Gastrocnemius medialis (tissue), 4 donors: ENCODE measurements around the gene EXO1. TPM values are rescaled to one million over a fixed set of nuclear protein-coding genes. Genes with fewer than 3 reads are reported as not detected.

Experiments used
- ATAC-seq, 2 donors: fragments of 150-250 bp; one replicate each; pipeline ENCODE4 v1.9.1; 2016
- DNase-seq, 2 donors: peaks; one replicate each; pipeline ENCODE4 v3.0.0-alpha.2; 2019
- H3K27ac ChIP-seq, 4 donors: fragments of 200-600 bp; sonication (generic); 1 replicate in 1 of 4; 2 replicates in 3 of 4; pipeline ENCODE4 v1.5.1; 2016 to 2018; ENCODE audit warnings: mild to moderate bottlenecking in 2 of 4, moderate library complexity in 1 of 4
- H3K27me3 ChIP-seq, 3 donors: fragments of 200-600 bp; sonication (generic) in 2 of 3; 1 replicate in 1 of 3; 2 replicates in 2 of 3; pipeline versions ENCODE4 v1.5.1 to v1.6.0; 2016 to 2019; ENCODE audit warnings: mild to moderate bottlenecking in 1 of 3, moderate library complexity in 1 of 3
- H3K36me3 ChIP-seq, 2 donors: fragments of 200-600 bp; sonication (generic) in 1 of 2; one replicate each; pipeline ENCODE4 v1.5.1; 2017 to 2018
- H3K4me1 ChIP-seq, 2 donors: fragments of 200-600 bp; sonication (generic) in 1 of 2; one replicate each; pipeline ENCODE4 v1.5.1; 2016 to 2017; ENCODE audit warnings: mild to moderate bottlenecking in 2 of 2
- H3K4me3 ChIP-seq, 4 donors: fragments of 200-600 bp; sonication (generic) in 3 of 4; 1 replicate in 1 of 4; 2 replicates in 3 of 4; pipeline ENCODE4 v1.5.1; 2016 to 2019; ENCODE audit warnings: mild to moderate bottlenecking in 2 of 4
- H3K9me3 ChIP-seq, 3 donors: fragments of 200-600 bp; sonication (generic) in 2 of 3; 1 replicate in 1 of 3; 2 replicates in 2 of 3; pipeline ENCODE4 v1.5.1; 2016 to 2019
- POLR2A ChIP-seq, 2 donors: fragments of 450-650 bp; IDR thresholded peaks; one replicate each; pipeline ENCODE4 v1.6.1; 2017; ENCODE audit warnings: antibody characterized with exemption in 2 of 2, mild to moderate bottlenecking in 2 of 2, moderate library complexity in 2 of 2
- in situ Hi-C, 4 donors: fragments of 200-750 bp; cut with MboI; loops; one replicate each; pipeline versions ENCODE4 v1.15.0 to v1.8.0; 2017; ENCODE audit warnings: low sequenced_read_pairs in 4 of 4
- intact Hi-C: fragments of 100-400 bp; cut with DNase I; formaldehyde crosslinking; loops from one replicate; pipeline ENCODE4 v1.15.1; 2023; ENCODE audit warnings: low total_unique reads
- total RNA-seq, 4 donors: library from RNA; depleted of rRNA; stranded (reverse); fragments of >200 nt; gene quantifications; one replicate each; pipeline versions ENCODE4 v1.1.0 to v1.2.3, GENCODE V29; 2016
- TF ChIP-seq, protein P1 (sequence below), 5 experiments: fragments of 450-650 bp in 3 of 5; fragments of 200-600 bp in 2 of 5; sonication (generic) in 2 of 5; IDR thresholded peaks in 4 of 5; conservative IDR thresholded peaks in 1 of 5; 1 replicate in 4 of 5; 2 replicates in 1 of 5; pipeline ENCODE4 v1.5.1; 2016 to 2019; ENCODE audit warnings: antibody characterized with exemption in 5 of 5, mild to moderate bottlenecking in 3 of 5, moderate library complexity in 3 of 5

The EXO1 gene
- total RNA-seq, 4 donors from 2014 or later = 0.20 TPM; not detected in 2

DNA sequence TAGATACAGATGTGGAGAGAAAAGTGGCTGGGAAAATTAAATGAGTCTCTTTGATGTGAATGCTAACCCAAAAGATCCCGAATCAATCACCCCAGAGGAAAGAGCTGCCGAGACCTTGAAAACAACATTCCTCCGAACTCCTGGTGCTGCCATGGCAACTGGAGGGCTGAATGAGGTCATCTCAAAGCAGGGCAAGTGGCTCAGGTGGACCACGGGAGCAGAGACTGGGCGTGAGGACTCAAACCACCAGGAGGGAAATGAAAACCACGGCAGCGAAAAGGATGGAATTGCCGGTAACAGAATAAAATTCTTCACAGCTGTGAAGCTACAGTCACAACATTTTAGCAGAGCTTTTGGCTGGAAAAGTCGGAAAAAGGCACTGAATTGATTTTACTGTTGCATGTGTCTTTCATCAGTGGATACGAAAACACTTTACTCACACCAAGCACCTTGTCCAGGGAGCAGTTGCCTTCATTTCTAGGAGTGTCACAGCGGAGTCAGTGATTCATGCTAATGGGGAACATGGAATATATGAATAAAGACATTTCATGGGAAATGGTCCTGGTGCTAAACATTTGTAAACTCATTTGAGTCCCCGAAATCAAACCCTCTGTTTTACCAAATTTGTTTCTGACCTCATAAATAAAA is 86.3 kb downstream of the EXO1 start:
- Histone ChIP-seq H3K9me3 (no peaks in the 10 kb centered on the region), H3K27ac (no peak overlapping the region), H3K36me3 (no peaks in the 10 kb centered on the region), H3K27me3 (no peaks in the 10 kb centered on the region), H3K4me3 (no peak overlapping the region), H3K4me1 (no peaks in the 10 kb centered on the region)
- ATAC-seq = no peak
- in situ Hi-C loops = no loop called here
- intact Hi-C loops = no loop called here
- TF ChIP-seq, protein P1, sequence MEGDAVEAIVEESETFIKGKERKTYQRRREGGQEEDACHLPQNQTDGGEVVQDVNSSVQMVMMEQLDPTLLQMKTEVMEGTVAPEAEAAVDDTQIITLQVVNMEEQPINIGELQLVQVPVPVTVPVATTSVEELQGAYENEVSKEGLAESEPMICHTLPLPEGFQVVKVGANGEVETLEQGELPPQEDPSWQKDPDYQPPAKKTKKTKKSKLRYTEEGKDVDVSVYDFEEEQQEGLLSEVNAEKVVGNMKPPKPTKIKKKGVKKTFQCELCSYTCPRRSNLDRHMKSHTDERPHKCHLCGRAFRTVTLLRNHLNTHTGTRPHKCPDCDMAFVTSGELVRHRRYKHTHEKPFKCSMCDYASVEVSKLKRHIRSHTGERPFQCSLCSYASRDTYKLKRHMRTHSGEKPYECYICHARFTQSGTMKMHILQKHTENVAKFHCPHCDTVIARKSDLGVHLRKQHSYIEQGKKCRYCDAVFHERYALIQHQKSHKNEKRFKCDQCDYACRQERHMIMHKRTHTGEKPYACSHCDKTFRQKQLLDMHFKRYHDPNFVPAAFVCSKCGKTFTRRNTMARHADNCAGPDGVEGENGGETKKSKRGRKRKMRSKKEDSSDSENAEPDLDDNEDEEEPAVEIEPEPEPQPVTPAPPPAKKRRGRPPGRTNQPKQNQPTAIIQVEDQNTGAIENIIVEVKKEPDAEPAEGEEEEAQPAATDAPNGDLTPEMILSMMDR (IDR thresholded peaks at IDR 0.05 in 4 of 5, conservative IDR thresholded peaks at IDR 0.05 in 1 of 5) = no peak
- TF ChIP-seq POLR2A (IDR thresholded peaks at IDR 0.05) = no peak
- DNase-seq = peak in 1 of 2 donors; percentile 13

GRCh38 chr1:241934866-241935265 is 86.9 kb downstream of the EXO1 start:
- Histone ChIP-seq H3K4me1 (no peaks in the 10 kb centered on the region), H3K9me3 (no peaks in the 10 kb centered on the region), H3K36me3 (no peaks in the 10 kb centered on the region), H3K27ac (no peak overlapping the region), H3K27me3 (no peaks in the 10 kb centered on the region), H3K4me3 (no peak overlapping the region)
- intact Hi-C loops (no loop called here), in situ Hi-C loops (no loop called here)
- TF ChIP-seq, protein P1 (IDR thresholded peaks at IDR 0.05 in 4 of 5, conservative IDR thresholded peaks at IDR 0.05 in 1 of 5) = no peak
- no peak for TF ChIP-seq POLR2A (IDR thresholded peaks at IDR 0.05)
- DNase-seq = no peak
- no peak for ATAC-seq

Other genes with a start within 250 kb of the EXO1 start
- gene CHML, start 207.8 kb upstream of the EXO1 start, total RNA-seq = 1 to 10 TPM; 3.2 to 6.5 (median 4.8) TPM
- 1 to 10 TPM; 4.6 to 9.6 (median 5.8) TPM for gene OPN3, start 207.8 kb upstream of the EXO1 start, total RNA-seq
- under 1 TPM in 1 of 4 donors, not detected in 3; 0.22 TPM for gene WDR64, start 195.9 kb upstream of the EXO1 start, total RNA-seq
- under 1 TPM in 1 of 4 donors, not detected in 3; 0.20 TPM for gene BECN2, start 109.6 kb downstream of the EXO1 start, total RNA-seq
- gene MAP1LC3C, start 150.9 kb downstream of the EXO1 start, total RNA-seq = 10 to 100 TPM in 1 of 4 donors, 1 to 10 TPM in 3; 1.1 to 31.5 (median 3.5) TPM